ENCODE data around the gene RHOD. TPM values are rescaled to one million over a fixed set of nuclear protein-coding genes. Genes with fewer than 3 reads are reported as not detected.

Gene RHOD
- total RNA-seq, 1 experiment from 2014 or later = 33.5 TPM

- peaks cover 28% of the 10 kb centered on the region for H3K4me1 ChIP-seq (ENCODE audit: control insufficient read depth, insufficient read depth, low read length)
- H3K36me3 ChIP-seq (ENCODE audit: control insufficient read depth, insufficient read depth, low read length) = no peaks in the 10 kb centered on the region
- DNase-seq (ENCODE audit: low read depth, low spot score) (no peak), ATAC-seq (no peak)
- TF ChIP-seq TCF7L2 (IDR thresholded peaks at IDR 0.05; ENCODE audit: low read depth, low read length) (no peak), SIN3A (IDR thresholded peaks at IDR 0.05; ENCODE audit: borderline replicate concordance, insufficient read depth, low read depth, low read length) (no peak), POLR2AphosphoS5 (IDR thresholded peaks at IDR 0.05; ENCODE audit: low read depth, low read length) (no peak), REST (IDR thresholded peaks at IDR 0.05; ENCODE audit: insufficient read depth in 1 of 2, low read depth in 2 of 2, low read length in 1 of 2) (no peak)
- TF ChIP-seq, protein P1, sequence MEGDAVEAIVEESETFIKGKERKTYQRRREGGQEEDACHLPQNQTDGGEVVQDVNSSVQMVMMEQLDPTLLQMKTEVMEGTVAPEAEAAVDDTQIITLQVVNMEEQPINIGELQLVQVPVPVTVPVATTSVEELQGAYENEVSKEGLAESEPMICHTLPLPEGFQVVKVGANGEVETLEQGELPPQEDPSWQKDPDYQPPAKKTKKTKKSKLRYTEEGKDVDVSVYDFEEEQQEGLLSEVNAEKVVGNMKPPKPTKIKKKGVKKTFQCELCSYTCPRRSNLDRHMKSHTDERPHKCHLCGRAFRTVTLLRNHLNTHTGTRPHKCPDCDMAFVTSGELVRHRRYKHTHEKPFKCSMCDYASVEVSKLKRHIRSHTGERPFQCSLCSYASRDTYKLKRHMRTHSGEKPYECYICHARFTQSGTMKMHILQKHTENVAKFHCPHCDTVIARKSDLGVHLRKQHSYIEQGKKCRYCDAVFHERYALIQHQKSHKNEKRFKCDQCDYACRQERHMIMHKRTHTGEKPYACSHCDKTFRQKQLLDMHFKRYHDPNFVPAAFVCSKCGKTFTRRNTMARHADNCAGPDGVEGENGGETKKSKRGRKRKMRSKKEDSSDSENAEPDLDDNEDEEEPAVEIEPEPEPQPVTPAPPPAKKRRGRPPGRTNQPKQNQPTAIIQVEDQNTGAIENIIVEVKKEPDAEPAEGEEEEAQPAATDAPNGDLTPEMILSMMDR (IDR thresholded peaks at IDR 0.05) = no peak
- no peaks in the 10 kb centered on the region for H3K9me3 ChIP-seq (ENCODE audit: control insufficient read depth, insufficient read depth, low read depth, low read length)
- no peak overlapping the region for H3K27ac ChIP-seq (ENCODE audit: low read length)
- no TSS peak for BruUV-seq (replicated peaks)
- ChIA-PET CTCF (interaction anchor here (0.5 to 1.5 kb wide), 2 partner anchors 20 to 330 kb away, joined by 8 to 11 read pairs; no protein-coding TSS in a partner anchor), POLR2A (no interaction called here)
- in situ Hi-C loops (cut with HindIII; ENCODE audit: low pct_unique_long_range_greater_than_20kb, low sequenced_read_pairs) (no loop called here), intact Hi-C loops (cut with micrococcal nuclease; ENCODE audit: unreplicated experiment) (no loop called here)
- no peak overlapping the region for H3K4me3 ChIP-seq (ENCODE audit: low read depth in 2 of 2, low read length in 2 of 2)
- H3K27me3 ChIP-seq (ENCODE audit: control insufficient read depth, insufficient read depth, low read length) = no peaks in the 10 kb centered on the region
These were observed 4.6 kb upstream of the RHOD start for GRCh38 chr11:67051945-67052488.

GRCh38 chr11:67052891-67053290 lies 3.8 kb upstream of the RHOD start:
- ChIA-PET CTCF (interaction anchor here (0.6 to 1.5 kb wide), 7 partner anchors 19 to 255 kb away, joined by 3 to 11 read pairs (median 6); partner anchors contain the start of gene C11orf86), POLR2A (no interaction called here)
- Histone ChIP-seq H3K4me1 (ENCODE audit: control insufficient read depth, insufficient read depth, low read length) (peaks cover 35% of the 10 kb centered on the region), H3K9me3 (ENCODE audit: control insufficient read depth, insufficient read depth, low read depth, low read length) (no peaks in the 10 kb centered on the region), H3K27me3 (ENCODE audit: control insufficient read depth, insufficient read depth, low read length) (no peaks in the 10 kb centered on the region), H3K4me3 (ENCODE audit: low read depth in 2 of 2, low read length in 2 of 2) (no peak overlapping the region), H3K27ac (ENCODE audit: low read length) (no peak overlapping the region), H3K36me3 (ENCODE audit: control insufficient read depth, insufficient read depth, low read length) (no peaks in the 10 kb centered on the region)
- TF ChIP-seq POLR2AphosphoS5 (IDR thresholded peaks at IDR 0.05; ENCODE audit: low read depth, low read length) = no peak
- no peak for TF ChIP-seq TCF7L2 (IDR thresholded peaks at IDR 0.05; ENCODE audit: low read depth, low read length)
- no peak for TF ChIP-seq REST (IDR thresholded peaks at IDR 0.05; ENCODE audit: insufficient read depth in 1 of 2, low read depth in 2 of 2, low read length in 1 of 2)
- TF ChIP-seq, protein P1 (IDR thresholded peaks at IDR 0.05) = no peak
- no peak for TF ChIP-seq SIN3A (IDR thresholded peaks at IDR 0.05; ENCODE audit: borderline replicate concordance, insufficient read depth, low read depth, low read length)
- in situ Hi-C loops (cut with HindIII; ENCODE audit: low pct_unique_long_range_greater_than_20kb, low sequenced_read_pairs) (no loop called here), intact Hi-C loops (cut with micrococcal nuclease; ENCODE audit: unreplicated experiment) (no loop called here)
- DNase-seq (ENCODE audit: low read depth, low spot score) = no peak
- BruUV-seq (replicated peaks) = no TSS peak
- no peak for ATAC-seq
